Trophoblast cell (in vitro differentiated cells and primary cell): ENCODE data around the gene TYR.

ENCODE experiments used
- DNase-seq, 2 donors: peaks; one replicate each; pipeline ENCODE4 v3.0.0-alpha.2; 2016
- H2AFZ ChIP-seq: 2 replicates; pipeline ENCODE4 v1.6.1; 2013; ENCODE audit warnings: low read length, moderate library complexity, mild to moderate bottlenecking; ENCODE audit not compliant: insufficient read depth, poor library complexity
- H2AK5ac ChIP-seq: 2 replicates; pipeline ENCODE4 v1.6.1; 2013; ENCODE audit warnings: mild to moderate bottlenecking, low read length
- H2BK120ac ChIP-seq: 2 replicates; pipeline ENCODE4 v1.6.1; 2013; ENCODE audit warnings: low read length, mild to moderate bottlenecking, moderate library complexity; ENCODE audit not compliant: insufficient read depth, poor library complexity
- H2BK12ac ChIP-seq: 2 replicates; pipeline ENCODE4 v1.6.1; 2013; ENCODE audit warnings: mild to moderate bottlenecking, low read length, moderate library complexity
- H2BK5ac ChIP-seq: 2 replicates; pipeline ENCODE4 v1.6.1; 2013; ENCODE audit warnings: low read length, low read depth, moderate library complexity, mild to moderate bottlenecking; ENCODE audit not compliant: poor library complexity
- H3K14ac ChIP-seq: 2 replicates; pipeline ENCODE4 v1.6.1; 2013; ENCODE audit warnings: mild to moderate bottlenecking, low read length
- H3K18ac ChIP-seq: 2 replicates; pipeline ENCODE4 v1.6.1; 2013; ENCODE audit warnings: mild to moderate bottlenecking, low read length
- H3K23ac ChIP-seq: 2 replicates; pipeline ENCODE4 v1.6.1; 2013; ENCODE audit warnings: low read length
- H3K27ac ChIP-seq: 2 replicates; pipeline ENCODE4 v1.5.1; 2013; ENCODE audit warnings: low read depth, mild to moderate bottlenecking, inconsistent platforms, low read length, moderate library complexity
- H3K27me3 ChIP-seq: 2 replicates; pipeline ENCODE4 v1.6.1; 2013; ENCODE audit warnings: inconsistent platforms, mild to moderate bottlenecking, low read length, moderate library complexity; ENCODE audit not compliant: insufficient read depth
- H3K36me3 ChIP-seq, 2 experiments: 1 replicate in 1 of 2; 2 replicates in 1 of 2; pipeline ENCODE4 v1.6.1; 2013; ENCODE audit warnings: low read length in 2 of 2, mild to moderate bottlenecking in 2 of 2, moderate library complexity in 1 of 2; ENCODE audit not compliant: insufficient read depth in 2 of 2, control insufficient read depth in 1 of 2
- H3K4ac ChIP-seq: 2 replicates; pipeline ENCODE4 v1.6.1; 2013; ENCODE audit warnings: low read depth, mild to moderate bottlenecking, low read length, moderate library complexity
- H3K4me1 ChIP-seq, 2 experiments: 1 replicate in 1 of 2; 2 replicates in 1 of 2; pipeline ENCODE4 v1.6.1; 2013; ENCODE audit warnings: low read length in 2 of 2, mild to moderate bottlenecking in 2 of 2, moderate library complexity in 1 of 2; ENCODE audit not compliant: insufficient read depth in 2 of 2, control insufficient read depth in 1 of 2
- H3K4me2 ChIP-seq: 2 replicates; pipeline ENCODE4 v1.6.1; 2013; ENCODE audit warnings: inconsistent platforms, mild to moderate bottlenecking, low read length, moderate library complexity
- H3K4me3 ChIP-seq: 2 replicates; pipeline ENCODE4 v1.5.1; 2013; ENCODE audit warnings: mild to moderate bottlenecking, low read depth, low read length, inconsistent platforms
- H3K79me1 ChIP-seq: one replicate; pipeline ENCODE4 v1.6.1; 2013; ENCODE audit warnings: low read length
- H3K79me2 ChIP-seq: 2 replicates; pipeline ENCODE4 v1.6.1; 2013; ENCODE audit warnings: low read length, mild to moderate bottlenecking; ENCODE audit not compliant: control insufficient read depth, insufficient read depth, poor library complexity
- H3K9ac ChIP-seq: 2 replicates; pipeline ENCODE4 v1.6.1; 2013; ENCODE audit warnings: mild to moderate bottlenecking, low read length
- H3K9me3 ChIP-seq: 2 replicates; pipeline ENCODE4 v1.6.1; 2013; ENCODE audit warnings: low read depth, mild to moderate bottlenecking, control low read depth, inconsistent platforms, low read length; ENCODE audit not compliant: insufficient read depth
- H4K12ac ChIP-seq: 2 replicates; pipeline ENCODE4 v1.6.1; 2013; ENCODE audit warnings: low read depth, mild to moderate bottlenecking, low read length, moderate library complexity
- H4K8ac ChIP-seq: 2 replicates; pipeline ENCODE4 v1.6.1; 2013; ENCODE audit warnings: low read depth, mild to moderate bottlenecking, low read length, moderate library complexity
- H4K91ac ChIP-seq: one replicate; pipeline ENCODE4 v1.6.1; 2013; ENCODE audit warnings: low read depth, mild to moderate bottlenecking, low read length, moderate library complexity
- WGBS: extraction: QIAGEN DNeasy Blood & Tissue Kit; methylation state at CpG from one replicate; pipeline ENCODE4 v1.1.7; 2013; ENCODE audit warnings: missing lambda C conversion rate; ENCODE audit not compliant: insufficient read length, insufficient coverage; ENCODE audit errors: extremely low coverage; 5-methylcytosine and 5-hydroxymethylcytosine counted together

Gene TYR

GRCh38 chr11:89176938-89177337 is 737 bp upstream of the TYR start:
- no peak overlapping the region for H3K23ac ChIP-seq
- H3K4ac ChIP-seq = no peak overlapping the region
- DNase-seq = no peak
- no peak overlapping the region for H2BK5ac ChIP-seq
- H3K27me3 ChIP-seq = no peaks in the 10 kb centered on the region
- H3K18ac ChIP-seq = no peak overlapping the region
- WGBS = no CpG with 5 or more reads among the region's 2 CpGs
- no peak overlapping the region for H2AFZ ChIP-seq
- no peak overlapping the region for H3K14ac ChIP-seq
- H3K79me2 ChIP-seq = no peaks in the 10 kb centered on the region
- no peak overlapping the region for H2BK12ac ChIP-seq
- no peak overlapping the region for H3K9ac ChIP-seq
- H3K36me3 ChIP-seq = no peaks in the 10 kb centered on the region
- no peaks in the 10 kb centered on the region for H3K79me1 ChIP-seq
- no peak overlapping the region for H3K4me3 ChIP-seq
- no peak overlapping the region for H4K12ac ChIP-seq
- H3K4me2 ChIP-seq = no peak overlapping the region
- H3K27ac ChIP-seq = no peak overlapping the region
- no peak overlapping the region for H4K91ac ChIP-seq
- no peak overlapping the region for H2AK5ac ChIP-seq
- no peaks in the 10 kb centered on the region for H3K9me3 ChIP-seq
- H4K8ac ChIP-seq = no peak overlapping the region
- no peaks in the 10 kb centered on the region for H3K4me1 ChIP-seq
- H2BK120ac ChIP-seq = no peak overlapping the region

- Histone ChIP-seq H3K79me1 (no peaks in the 10 kb centered on the region), H3K4me2 (no peak overlapping the region), H3K4ac (no peak overlapping the region), H3K27ac (no peak overlapping the region), H3K18ac (no peak overlapping the region), H2AFZ (no peak overlapping the region), H3K9me3 (no peaks in the 10 kb centered on the region), H3K79me2 (no peaks in the 10 kb centered on the region), H3K9ac (no peak overlapping the region), H4K8ac (no peak overlapping the region), H3K4me1 (no peaks in the 10 kb centered on the region), H3K36me3 (no peaks in the 10 kb centered on the region), H2BK12ac (no peak overlapping the region), H2BK5ac (no peak overlapping the region), H4K12ac (no peak overlapping the region), H4K91ac (no peak overlapping the region), H3K27me3 (no peaks in the 10 kb centered on the region), H3K14ac (no peak overlapping the region), H2AK5ac (no peak overlapping the region), H3K23ac (no peak overlapping the region), H2BK120ac (no peak overlapping the region), H3K4me3 (no peak overlapping the region)
- no peak for DNase-seq
- no CpG with 5 or more reads among the region's 2 CpGs for WGBS
Observed at GRCh38 chr11:89181111-89181510, 3.4 kb downstream of the TYR start.

GRCh38 chr11:89182773-89183518 is 5.3 kb downstream of the TYR start:
- H3K23ac ChIP-seq = no peak overlapping the region
- no peaks in the 10 kb centered on the region for H3K36me3 ChIP-seq
- H3K4ac ChIP-seq = no peak overlapping the region
- H2AFZ ChIP-seq = no peak overlapping the region
- H2BK120ac ChIP-seq = no peak overlapping the region
- H3K27ac ChIP-seq = no peak overlapping the region
- no peak overlapping the region for H3K14ac ChIP-seq
- no peak overlapping the region for H4K91ac ChIP-seq
- no peaks in the 10 kb centered on the region for H3K4me1 ChIP-seq
- peak in 1 of 2 donors; percentile 54 for DNase-seq
- H4K12ac ChIP-seq = no peak overlapping the region
- H3K79me1 ChIP-seq = no peaks in the 10 kb centered on the region
- H4K8ac ChIP-seq = no peak overlapping the region
- no peak overlapping the region for H3K9ac ChIP-seq
- no CpG with 5 or more reads among the region's 5 CpGs for WGBS
- H3K9me3 ChIP-seq = no peaks in the 10 kb centered on the region
- no peak overlapping the region for H2BK12ac ChIP-seq
- no peak overlapping the region for H2AK5ac ChIP-seq
- no peak overlapping the region for H3K4me3 ChIP-seq
- H3K79me2 ChIP-seq = no peaks in the 10 kb centered on the region
- no peaks in the 10 kb centered on the region for H3K27me3 ChIP-seq
- no peak overlapping the region for H3K18ac ChIP-seq
- H2BK5ac ChIP-seq = no peak overlapping the region
- no peak overlapping the region for H3K4me2 ChIP-seq

GRCh38 chr11:89184021-89184420 is 6.3 kb downstream of the TYR start:
- Histone ChIP-seq H3K4me1 (no peaks in the 10 kb centered on the region), H3K27me3 (no peaks in the 10 kb centered on the region), H3K14ac (no peak overlapping the region), H3K9ac (no peak overlapping the region), H3K23ac (no peak overlapping the region), H3K36me3 (no peaks in the 10 kb centered on the region), H3K4me3 (no peak overlapping the region), H2BK5ac (no peak overlapping the region), H3K4ac (no peak overlapping the region), H3K27ac (no peak overlapping the region), H3K9me3 (no peaks in the 10 kb centered on the region), H3K4me2 (no peak overlapping the region), H2BK12ac (no peak overlapping the region), H4K8ac (no peak overlapping the region), H2AFZ (no peak overlapping the region), H4K91ac (no peak overlapping the region), H2BK120ac (no peak overlapping the region), H3K79me1 (no peaks in the 10 kb centered on the region), H2AK5ac (no peak overlapping the region), H3K18ac (no peak overlapping the region), H3K79me2 (no peaks in the 10 kb centered on the region), H4K12ac (no peak overlapping the region)
- DNase-seq = peak; percentile 1 to 54
- WGBS = no CpG with 5 or more reads among the region's 3 CpGs
